Activated CD8-positive, alpha-beta memory T cell treated with anti-CD3 and anti-CD28 coated beads for 36 hours (primary cell): ENCODE data around the gene GPX5. TPM values are rescaled to one million over a fixed set of nuclear protein-coding genes. Genes with fewer than 3 reads are reported as not detected.

Source experiments
- CTCF ChIA-PET: fragments of 350-600 bp; sonication (Branson Sonifier 250); formaldehyde crosslinking; loops from one replicate; lab custom pipeline; 2021; ENCODE audit warnings: antibody characterized with exemption; lab: Charles Lee
- POLR2A ChIA-PET: fragments of 350-600 bp; sonication (Branson Sonifier 250); formaldehyde crosslinking; loops from one replicate; lab custom pipeline; 2021; ENCODE audit warnings: antibody characterized with exemption; lab: Charles Lee
- total RNA-seq, 2 experiments: library from RNA; stranded (reverse); gene quantifications; one replicate each; pipeline ENCODE4 v1.2.3, GENCODE V29; 2021

Gene GPX5
- total RNA-seq, 2 experiments from 2014 or later = not detected

DNA sequence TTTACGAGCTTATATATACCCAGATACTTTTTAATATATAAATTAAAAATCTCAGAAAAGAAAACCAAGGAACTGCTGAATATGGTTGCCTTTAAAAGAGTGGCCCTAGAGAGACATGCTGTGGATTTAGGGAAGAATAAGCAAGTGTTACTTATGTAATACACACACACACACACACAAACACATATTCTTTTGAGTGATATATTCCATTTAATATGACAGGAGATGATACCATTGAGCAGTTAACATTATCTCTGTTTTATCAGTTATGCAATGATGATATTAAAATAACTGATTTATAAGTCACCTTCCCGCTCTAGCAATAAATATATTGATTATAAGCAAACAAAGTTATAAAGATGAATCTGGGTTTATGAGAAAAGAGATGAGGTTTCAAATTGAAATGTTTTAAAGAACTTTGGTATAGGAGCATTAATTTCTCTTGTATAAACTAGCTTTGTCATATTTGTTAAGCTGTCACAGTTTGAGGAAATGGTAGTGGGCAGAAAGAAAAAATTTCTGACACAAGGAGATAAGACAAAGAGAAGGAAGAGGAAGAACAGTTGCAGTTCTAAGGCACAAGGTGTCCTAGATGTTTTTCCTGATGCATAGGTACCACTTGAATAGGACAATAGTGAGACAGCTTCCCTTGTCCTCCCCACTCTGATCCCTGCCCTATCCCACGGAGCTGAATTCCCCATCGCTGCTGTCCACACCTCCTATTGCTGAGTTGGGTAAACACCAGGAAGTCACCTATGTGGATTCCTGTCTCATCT, 26.4 kb downstream of the GPX5 start:
- POLR2A ChIA-PET = no interaction called here
- CTCF ChIA-PET = no interaction called here

DNA sequence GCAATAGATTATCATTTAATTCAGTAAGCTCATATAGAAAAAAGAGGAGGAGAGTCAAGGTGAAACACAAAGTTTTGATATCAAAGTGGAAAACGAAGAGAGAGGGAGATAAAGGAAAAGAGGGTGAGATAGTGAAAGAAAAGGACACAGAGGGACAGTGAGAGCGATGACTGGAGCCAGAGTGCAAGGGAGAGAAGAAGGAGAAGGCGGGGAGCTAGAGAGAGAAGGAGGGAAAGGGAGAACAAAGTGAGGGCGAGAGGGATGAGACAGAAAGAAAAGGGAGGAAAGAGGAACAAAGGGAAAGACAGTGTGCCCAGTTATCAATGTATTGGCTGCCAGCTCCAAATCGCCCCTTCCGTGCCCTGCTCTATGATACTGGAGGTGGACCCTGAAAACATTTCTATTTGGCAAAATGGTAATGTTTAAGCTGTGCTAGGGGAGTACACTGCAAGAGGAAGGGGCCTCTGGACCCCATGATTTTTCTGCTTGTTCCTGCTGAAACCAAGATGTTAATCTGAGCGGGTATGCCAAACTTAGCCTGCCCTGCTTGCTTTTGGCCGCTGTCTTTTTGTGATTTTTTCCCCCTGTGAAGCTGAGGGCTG, 27.8 kb downstream of the GPX5 start:
- POLR2A ChIA-PET = interaction anchor here (0.6 kb wide), 1 partner anchor 1028 kb away, joined by 5 read pairs; no protein-coding TSS in a partner anchor
- CTCF ChIA-PET = no interaction called here

GRCh38 chr6:28553986-28554881, 28.6 kb downstream of the GPX5 start:
- CTCF ChIA-PET = no interaction called here
- POLR2A ChIA-PET = interaction anchor here (0.6 kb wide), 1 partner anchor 1028 kb away, joined by 5 read pairs; no protein-coding TSS in a partner anchor

GRCh38 chr6:28555136-28555535, 29.5 kb downstream of the GPX5 start:
- ChIA-PET CTCF (no interaction called here), POLR2A (no interaction called here)

DNA sequence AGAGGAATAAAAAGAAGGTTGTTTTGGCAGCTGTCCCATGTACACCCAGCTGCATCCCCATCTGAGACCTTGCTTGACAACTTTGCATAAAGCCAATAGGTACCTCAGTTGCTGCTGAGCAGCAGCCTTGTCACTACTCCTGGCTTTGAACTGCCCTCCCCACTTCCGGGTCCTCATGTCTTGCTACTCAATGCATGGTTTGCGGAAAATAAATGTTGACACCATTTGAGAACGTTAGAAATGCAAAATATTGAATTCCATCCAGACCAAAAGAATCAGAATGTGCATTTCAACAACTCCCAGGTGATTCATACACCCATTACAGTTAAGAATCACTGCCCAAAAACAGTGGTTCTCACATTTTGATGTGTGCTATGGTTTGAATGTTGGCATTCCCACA, 32.9 kb downstream of the GPX5 start:
- CTCF ChIA-PET = no interaction called here
- POLR2A ChIA-PET = no interaction called here

GRCh38 chr6:28563430-28564095, 37.9 kb downstream of the GPX5 start:
- POLR2A ChIA-PET = no interaction called here

GRCh38 chr6:28565823-28566526, 40.3 kb downstream of the GPX5 start:
- ChIA-PET POLR2A (no interaction called here), CTCF (no interaction called here)

More at GRCh38 chr6:28563430-28564095, 37.9 kb downstream of the GPX5 start:
- CTCF ChIA-PET = no interaction called here

GRCh38 chr6:28566527-28567252, 41.0 kb downstream of the GPX5 start:
- ChIA-PET CTCF (no interaction called here), POLR2A (no interaction called here)

GRCh38 chr6:28567506-28567905, 41.8 kb downstream of the GPX5 start:
- POLR2A ChIA-PET = no interaction called here
- CTCF ChIA-PET = no interaction called here

DNA sequence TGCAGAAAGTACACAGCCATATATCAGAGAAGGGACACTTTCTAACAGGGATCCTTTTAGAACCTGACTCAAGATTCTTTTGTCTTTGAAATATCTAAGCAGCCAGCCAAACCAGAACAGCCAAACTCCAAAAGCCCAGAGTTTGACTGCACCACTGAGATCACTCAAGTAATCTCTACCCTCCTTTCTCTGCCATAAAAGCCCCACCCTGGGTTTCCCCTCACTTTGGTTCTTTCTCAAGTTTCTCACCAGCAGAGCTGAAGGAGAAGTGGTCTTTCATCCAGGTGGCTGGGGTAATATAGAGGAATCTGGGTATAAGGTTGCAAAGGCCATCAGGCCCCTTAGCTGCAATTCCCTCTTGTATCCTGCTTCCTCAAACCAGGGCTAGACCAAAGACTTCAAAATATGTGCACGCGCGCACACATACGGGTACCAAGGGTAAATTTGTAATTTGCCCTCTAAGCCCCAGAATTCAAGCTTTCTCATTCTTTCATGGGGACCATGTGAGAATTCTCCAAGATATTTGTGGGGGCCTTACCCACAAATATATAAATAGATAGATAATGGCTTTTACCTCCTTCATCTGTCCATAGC, 42.9 kb downstream of the GPX5 start:
- ChIA-PET CTCF (no interaction called here), POLR2A (no interaction called here)

DNA sequence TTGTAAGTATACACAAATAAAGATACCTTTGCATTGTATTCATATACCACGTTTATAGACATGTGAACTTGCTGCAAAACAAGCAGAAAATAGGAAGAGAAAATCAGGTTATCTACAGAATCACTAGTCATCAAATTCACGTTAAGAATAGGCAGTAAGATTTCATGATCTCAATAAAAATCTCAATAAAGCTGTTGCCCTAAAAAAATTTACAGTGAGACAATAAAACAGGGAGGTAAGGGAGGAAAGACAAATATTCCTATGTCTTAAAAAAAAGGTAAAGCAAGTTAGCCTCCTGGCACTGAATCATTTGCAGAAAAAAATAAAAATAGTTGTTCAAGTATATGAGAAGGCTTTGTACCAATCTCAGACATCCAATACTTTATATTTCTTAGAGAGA, 44.1 kb downstream of the GPX5 start:
- ChIA-PET CTCF (no interaction called here), POLR2A (no interaction called here)

DNA sequence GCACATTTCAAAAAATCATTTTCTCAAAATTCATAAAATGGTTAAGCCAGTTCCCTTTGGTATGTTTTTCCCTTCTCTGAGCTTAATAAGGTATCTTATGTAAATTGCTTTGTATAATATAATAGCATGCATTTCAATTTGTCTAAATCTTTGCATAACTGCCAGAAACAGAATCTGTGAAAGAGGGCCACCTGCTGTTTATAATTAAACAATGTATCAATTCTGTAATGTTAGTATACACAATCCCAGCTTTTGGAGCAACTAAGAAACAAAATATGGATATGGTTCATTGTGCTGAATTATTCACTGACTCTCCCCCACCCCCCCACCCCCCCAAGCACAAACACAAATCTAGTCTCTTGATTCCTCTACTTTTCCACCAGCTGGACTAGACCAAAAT, 54.8 kb downstream of the GPX5 start:
- CTCF ChIA-PET = no interaction called here
- POLR2A ChIA-PET = no interaction called here

GRCh38 chr6:28583463-28583862, 57.8 kb downstream of the GPX5 start:
- CTCF ChIA-PET = no interaction called here
- POLR2A ChIA-PET = no interaction called here

Other genes with a start within 250 kb of the GPX5 start
- 1 to 10 TPM; 4.1 TPM for gene PGBD1, start 244.3 kb upstream of the GPX5 start, total RNA-seq
- 1 to 10 TPM in 1 of 2 experiments, under 1 TPM in 1; 0.61 to 1.5 TPM for gene ZSCAN31, start 189.7 kb upstream of the GPX5 start, total RNA-seq
- gene ZKSCAN3, start 175.9 kb upstream of the GPX5 start, total RNA-seq = 1 to 10 TPM; 2.8 to 2.9 TPM
- 1 to 10 TPM; 5.0 to 5.3 TPM for gene ZSCAN12, start 126.1 kb upstream of the GPX5 start, total RNA-seq
- 1 to 10 TPM; 1.3 TPM for gene ZSCAN23, start 82.4 kb upstream of the GPX5 start, total RNA-seq
- gene GPX6, start 10.1 kb upstream of the GPX5 start, total RNA-seq = not detected